Mesodermal cell (in vitro differentiated cells): ENCODE data around the gene C17orf107.

Experiments used
- H3K27ac ChIP-seq: 2 replicates; pipeline ENCODE4 v1.7.0; 2013; ENCODE audit warnings: mild to moderate bottlenecking, low read depth, low read length, moderate library complexity; ENCODE audit not compliant: severe bottlenecking
- H3K36me3 ChIP-seq: 2 replicates; pipeline ENCODE4 v1.7.1; 2013; ENCODE audit warnings: mild to moderate bottlenecking, low read length, moderate library complexity; ENCODE audit not compliant: control insufficient read depth, insufficient read depth
- H3K4me1 ChIP-seq: one replicate; pipeline ENCODE4 v1.7.1; 2013; ENCODE audit warnings: mild to moderate bottlenecking, low read length; ENCODE audit not compliant: insufficient read depth, control insufficient read depth, poor library complexity, severe bottlenecking
- H3K4me3 ChIP-seq: 2 replicates; pipeline ENCODE4 v1.7.0; 2013; ENCODE audit warnings: low read length, control low read depth, mild to moderate bottlenecking; ENCODE audit not compliant: insufficient read depth, poor library complexity, severe bottlenecking; ENCODE audit errors: extremely low read depth
- H3K9me3 ChIP-seq: 2 replicates; pipeline ENCODE4 v1.7.1; 2013; ENCODE audit warnings: mild to moderate bottlenecking, low read length, moderate library complexity; ENCODE audit not compliant: control insufficient read depth
- WGBS, 2 experiments: methylation state at CpG; one replicate each; pipeline ENCODE4 v1.1.5; 2013; ENCODE audit warnings: missing lambda C conversion rate in 2 of 2; ENCODE audit not compliant: insufficient coverage in 2 of 2; 5-methylcytosine and 5-hydroxymethylcytosine counted together

The C17orf107 gene

DNA sequence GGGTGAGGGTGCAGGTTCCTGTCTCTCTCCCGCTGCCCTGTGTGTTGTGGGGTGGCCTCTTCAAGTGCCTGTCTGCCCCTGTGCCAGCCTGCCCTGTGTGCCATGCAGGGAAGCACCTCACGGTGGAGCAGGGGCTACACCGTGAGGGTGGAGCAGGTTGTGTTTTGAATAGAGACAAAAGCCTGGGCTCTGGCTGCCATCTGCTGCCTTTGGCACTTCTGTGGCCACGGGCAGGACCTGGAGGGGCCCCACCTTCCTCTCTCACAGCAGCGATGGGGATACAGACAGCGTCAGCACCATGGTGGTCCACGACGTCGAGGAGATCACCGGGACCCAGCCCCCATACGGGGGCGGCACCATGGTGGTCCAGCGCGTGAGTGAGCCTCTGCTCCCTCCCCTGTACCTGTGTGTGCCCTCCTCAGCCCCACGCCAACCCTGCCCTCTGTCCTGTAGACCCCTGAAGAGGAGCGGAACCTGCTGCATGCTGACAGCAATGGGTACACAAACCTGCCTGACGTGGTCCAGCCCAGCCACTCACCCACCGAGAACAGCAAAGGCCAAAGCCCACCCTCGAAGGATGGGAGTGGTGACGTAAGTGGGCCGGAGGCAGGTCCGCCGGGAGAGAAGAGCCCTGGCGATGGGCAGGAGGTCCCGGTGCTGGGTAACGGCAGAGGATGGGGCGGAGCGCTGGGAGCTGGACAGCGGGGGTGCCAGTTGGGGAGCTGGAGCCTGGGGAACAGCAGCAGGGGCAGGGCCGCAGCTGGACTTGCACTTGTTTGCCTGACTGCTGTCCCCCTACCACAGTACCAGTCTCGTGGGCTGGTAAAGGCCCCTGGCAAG is 5.4 kb upstream of the C17orf107 start:
- no peak overlapping the region for H3K4me3 ChIP-seq

DNA sequence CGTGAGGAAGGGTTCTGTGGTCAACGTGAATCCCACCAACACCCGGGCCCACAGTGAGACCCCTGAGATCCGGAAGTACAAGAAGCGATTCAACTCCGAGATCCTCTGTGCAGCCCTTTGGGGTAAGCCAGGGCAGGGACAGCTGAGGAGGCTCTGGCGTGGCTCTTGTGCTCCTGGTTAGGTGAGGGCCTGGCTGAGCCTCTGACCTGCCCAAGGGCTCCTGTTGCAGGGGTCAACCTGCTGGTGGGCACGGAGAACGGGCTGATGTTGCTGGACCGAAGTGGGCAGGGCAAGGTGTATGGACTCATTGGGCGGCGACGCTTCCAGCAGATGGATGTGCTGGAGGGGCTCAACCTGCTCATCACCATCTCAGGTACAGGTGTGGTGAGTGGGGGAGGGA is 4.2 kb upstream of the C17orf107 start:
- H3K27ac ChIP-seq: no peak overlapping the region
- H3K4me1 ChIP-seq: no peaks in the 10 kb centered on the region
- no peak overlapping the region for H3K4me3 ChIP-seq
- no peaks in the 10 kb centered on the region for H3K9me3 ChIP-seq
- H3K36me3 ChIP-seq: peaks cover 88% of the 10 kb centered on the region
- WGBS, 2 experiments: 98% methylated on average over 9 to 11 of the region's 13 CpGs

More for the DNA sequence above, 5.4 kb upstream of the C17orf107 start:
- Histone ChIP-seq H3K9me3 (no peaks in the 10 kb centered on the region), H3K4me1 (no peaks in the 10 kb centered on the region), H3K27ac (no peak overlapping the region), H3K36me3 (peaks cover 79% of the 10 kb centered on the region)
- WGBS, 2 experiments: 92 to 97% methylated on average over 30 of the region's 31 CpGs

DNA sequence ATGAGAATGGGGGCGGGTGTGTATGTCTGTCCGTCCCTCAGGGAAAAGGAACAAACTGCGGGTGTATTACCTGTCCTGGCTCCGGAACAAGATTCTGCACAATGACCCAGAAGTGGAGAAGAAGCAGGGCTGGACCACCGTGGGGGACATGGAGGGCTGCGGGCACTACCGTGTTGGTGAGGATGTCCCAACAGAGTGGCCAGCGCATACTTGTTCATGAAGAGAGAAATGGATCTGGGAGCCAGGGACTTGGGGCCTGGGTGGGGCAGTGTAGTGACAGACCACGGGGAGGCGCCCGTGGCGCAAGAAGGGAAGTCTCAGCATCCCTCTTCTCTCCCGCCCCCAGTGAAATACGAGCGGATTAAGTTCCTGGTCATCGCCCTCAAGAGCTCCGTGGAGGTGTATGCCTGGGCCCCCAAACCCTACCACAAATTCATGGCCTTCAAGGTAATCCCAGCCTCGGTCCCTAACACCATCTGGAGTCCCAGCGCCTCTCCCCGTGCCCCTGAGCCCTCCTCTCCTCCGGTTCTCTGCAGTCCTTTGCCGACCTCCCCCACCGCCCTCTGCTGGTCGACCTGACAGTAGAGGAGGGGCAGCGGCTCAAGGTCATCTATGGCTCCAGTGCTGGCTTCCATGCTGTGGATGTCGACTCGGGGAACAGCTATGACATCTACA is 3.5 kb upstream of the C17orf107 start:
- 87% methylated on average over 20 to 25 of the region's 27 CpGs for WGBS, 2 experiments
- no peak overlapping the region for H3K27ac ChIP-seq
- H3K4me3 ChIP-seq: no peak overlapping the region
- H3K4me1 ChIP-seq: no peaks in the 10 kb centered on the region
- peaks cover 89% of the 10 kb centered on the region for H3K36me3 ChIP-seq
- peaks cover 2% of the 10 kb centered on the region for H3K9me3 ChIP-seq

DNA sequence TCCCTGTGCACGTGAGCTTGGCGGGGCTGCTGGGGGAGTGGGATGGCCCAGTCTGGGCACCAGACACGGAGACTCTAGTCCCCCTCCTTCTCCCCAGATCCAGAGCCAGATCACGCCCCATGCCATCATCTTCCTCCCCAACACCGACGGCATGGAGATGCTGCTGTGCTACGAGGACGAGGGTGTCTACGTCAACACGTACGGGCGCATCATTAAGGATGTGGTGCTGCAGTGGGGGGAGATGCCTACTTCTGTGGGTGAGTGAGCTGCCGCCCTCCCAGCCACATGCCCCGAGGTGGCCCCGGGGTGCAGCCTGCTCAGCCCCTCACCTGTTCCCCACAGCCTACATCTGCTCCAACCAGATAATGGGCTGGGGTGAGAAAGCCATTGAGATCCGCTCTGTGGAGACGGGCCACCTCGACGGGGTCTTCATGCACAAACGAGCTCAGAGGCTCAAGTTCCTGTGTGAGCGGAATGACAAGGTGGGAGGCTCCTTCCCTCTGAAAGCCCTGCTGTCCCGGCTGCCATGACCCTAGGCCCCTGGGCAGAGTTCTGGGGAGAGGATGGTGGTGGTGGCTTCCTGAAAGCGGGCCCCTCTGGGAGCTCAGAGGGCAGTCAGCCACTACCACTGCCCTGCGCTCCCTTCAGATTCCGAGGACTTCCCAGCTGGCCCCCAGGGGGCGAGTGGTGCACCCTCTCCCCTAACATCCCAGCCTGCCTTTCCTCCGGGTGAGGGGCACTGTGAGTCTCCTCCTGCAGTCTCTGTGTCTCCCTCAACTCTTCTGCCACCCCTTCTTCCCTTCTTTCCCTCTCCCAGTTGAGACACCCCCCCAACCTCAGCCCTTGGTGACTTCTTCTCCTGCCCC is 2.8 kb upstream of the C17orf107 start:
- no peaks in the 10 kb centered on the region for H3K4me1 ChIP-seq
- WGBS, 2 experiments: 94 to 98% methylated on average over 18 to 24 of the region's 27 CpGs
- H3K9me3 ChIP-seq: peaks cover 4% of the 10 kb centered on the region
- no peak overlapping the region for H3K27ac ChIP-seq
- H3K36me3 ChIP-seq: peaks cover 86% of the 10 kb centered on the region
- no peak overlapping the region for H3K4me3 ChIP-seq

DNA sequence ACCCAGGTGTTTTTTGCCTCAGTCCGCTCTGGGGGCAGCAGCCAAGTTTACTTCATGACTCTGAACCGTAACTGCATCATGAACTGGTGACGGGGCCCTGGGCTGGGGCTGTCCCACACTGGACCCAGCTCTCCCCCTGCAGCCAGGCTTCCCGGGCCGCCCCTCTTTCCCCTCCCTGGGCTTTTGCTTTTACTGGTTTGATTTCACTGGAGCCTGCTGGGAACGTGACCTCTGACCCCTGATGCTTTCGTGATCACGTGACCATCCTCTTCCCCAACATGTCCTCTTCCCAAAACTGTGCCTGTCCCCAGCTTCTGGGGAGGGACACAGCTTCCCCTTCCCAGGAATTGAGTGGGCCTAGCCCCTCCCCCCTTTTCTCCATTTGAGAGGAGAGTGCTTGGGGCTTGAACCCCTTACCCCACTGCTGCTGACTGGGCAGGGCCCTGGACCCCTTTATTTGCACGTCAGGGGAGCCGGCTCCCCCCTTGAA is 2.1 kb upstream of the C17orf107 start:
- Histone ChIP-seq H3K4me1 (no peaks in the 10 kb centered on the region), H3K36me3 (peaks cover 79% of the 10 kb centered on the region), H3K4me3 (no peak overlapping the region), H3K27ac (no peak overlapping the region), H3K9me3 (peaks cover 4% of the 10 kb centered on the region)
- 88 to 97% methylated on average over 5 to 9 of the region's 10 CpGs for WGBS, 2 experiments

DNA sequence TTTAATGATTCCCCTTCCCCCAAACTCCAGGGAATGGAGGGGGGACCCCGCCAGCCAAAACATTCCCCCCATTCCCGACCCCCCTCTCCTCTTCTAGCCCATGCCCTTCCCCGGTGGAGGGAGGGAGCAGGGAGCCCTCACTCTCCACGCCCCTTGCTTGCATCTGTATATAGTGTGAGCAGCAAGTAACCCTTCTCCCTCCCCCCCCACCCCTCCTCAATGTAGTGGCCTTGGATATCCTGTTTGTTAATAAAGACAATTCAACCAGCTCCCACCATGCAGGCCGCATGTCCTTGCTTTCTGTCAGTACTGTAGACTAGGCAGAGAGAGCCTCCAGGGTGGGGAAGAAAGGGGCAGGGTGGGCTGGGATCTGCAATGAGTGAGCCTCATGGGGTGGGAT is 1.6 kb upstream of the C17orf107 start:
- no peak overlapping the region for H3K27ac ChIP-seq
- no peak overlapping the region for H3K4me3 ChIP-seq
- peaks cover 4% of the 10 kb centered on the region for H3K9me3 ChIP-seq
- WGBS, 2 experiments: no CpG with 5 or more reads among the region's 5 CpGs
- peaks cover 74% of the 10 kb centered on the region for H3K36me3 ChIP-seq
- no peaks in the 10 kb centered on the region for H3K4me1 ChIP-seq

DNA sequence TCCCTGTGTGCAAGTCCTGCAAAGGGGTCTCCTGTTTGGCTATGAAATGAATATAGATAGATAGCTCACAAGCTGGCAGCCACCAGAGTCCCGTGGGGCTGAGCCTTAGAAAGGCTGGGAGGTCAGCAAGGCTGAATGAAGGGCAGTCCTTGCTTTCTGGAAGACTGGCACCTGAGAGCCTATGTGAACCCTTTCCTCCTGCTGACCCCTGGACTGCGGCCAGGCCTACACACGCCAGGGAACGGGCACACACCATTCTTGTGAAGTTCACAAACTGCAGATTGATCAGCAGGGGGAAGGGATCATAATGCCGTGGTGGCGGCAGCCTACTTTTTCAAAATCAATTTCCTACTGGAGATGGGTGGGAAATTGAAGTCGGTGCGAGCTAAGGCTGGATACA is 985 bp upstream of the C17orf107 start:
- Histone ChIP-seq H3K27ac (no peak overlapping the region), H3K9me3 (peaks cover 4% of the 10 kb centered on the region), H3K4me1 (no peaks in the 10 kb centered on the region), H3K36me3 (peaks cover 68% of the 10 kb centered on the region), H3K4me3 (no peak overlapping the region)
- WGBS, 2 experiments: 94% methylated on average over 5 to 8 of the region's 8 CpGs

DNA sequence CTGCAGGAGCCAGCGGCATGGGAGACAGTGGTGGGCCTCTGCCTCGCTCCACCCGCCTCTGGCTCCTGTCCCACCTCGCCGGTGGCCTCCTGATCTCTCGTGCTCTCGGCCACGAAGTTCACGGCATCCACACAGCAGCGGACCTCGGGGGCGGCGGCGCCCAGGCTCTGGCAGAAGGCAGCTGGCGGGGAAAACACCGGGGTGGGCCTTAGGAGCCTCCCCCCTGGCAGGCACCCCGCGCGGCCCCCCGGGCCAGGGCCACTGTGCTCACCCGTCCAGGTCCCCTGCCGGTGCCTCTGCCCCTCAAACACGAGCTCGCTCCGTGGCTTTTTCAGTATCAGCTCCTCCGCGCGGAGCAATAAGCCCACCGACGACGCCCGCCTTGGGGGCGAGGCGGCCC is 409 bp upstream of the C17orf107 start:
- Histone ChIP-seq H3K9me3 (peaks cover 4% of the 10 kb centered on the region), H3K36me3 (peaks cover 62% of the 10 kb centered on the region), H3K4me3 (no peak overlapping the region), H3K27ac (no peak overlapping the region), H3K4me1 (no peaks in the 10 kb centered on the region)
- WGBS, 2 experiments: 90% methylated on average over 26 to 34 of the region's 34 CpGs

DNA sequence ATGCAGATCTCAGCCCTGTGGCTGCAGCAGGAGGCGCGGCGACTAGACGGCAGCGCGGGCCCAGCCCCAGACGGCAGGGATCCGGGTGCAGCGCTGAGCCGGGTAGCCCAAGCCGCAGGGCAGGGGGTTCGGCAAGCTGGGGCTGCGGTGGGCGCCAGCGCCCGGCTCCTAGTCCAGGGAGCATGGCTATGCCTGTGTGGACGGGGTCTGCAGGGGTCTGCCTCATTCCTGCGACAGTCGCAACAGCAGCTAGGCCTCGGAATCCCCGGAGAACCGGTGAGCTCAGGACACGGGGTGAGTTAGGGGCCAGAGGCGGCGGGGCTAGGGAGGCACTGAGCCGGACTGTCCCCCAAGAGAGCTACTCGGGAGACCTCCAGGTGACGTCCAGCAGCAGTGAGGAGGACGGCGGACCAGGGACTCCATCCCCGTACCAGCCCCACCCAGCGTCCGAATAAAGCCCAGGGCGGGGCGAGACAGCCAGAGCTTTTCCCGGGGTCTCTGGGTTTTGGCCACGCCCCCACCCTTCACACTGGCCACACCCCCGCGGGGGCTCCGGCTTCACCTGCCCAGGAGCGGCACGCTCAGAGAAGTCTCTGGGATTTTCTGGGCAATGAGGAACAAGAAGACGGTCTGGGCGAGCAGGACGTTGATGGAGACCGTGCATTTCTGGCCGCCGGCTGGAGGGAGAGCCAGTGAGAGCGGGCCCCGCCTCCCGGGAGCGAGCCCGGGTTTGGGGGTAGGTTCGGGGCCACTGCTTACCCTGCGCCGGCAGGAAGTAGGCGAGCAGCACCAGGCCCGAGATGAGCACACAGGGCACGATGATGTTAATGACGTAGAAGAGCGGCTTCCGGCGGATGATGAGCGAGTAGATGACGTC is 1.1 kb downstream of the C17orf107 start:
- 92 to 95% methylated on average over 61 to 65 of the region's 65 CpGs for WGBS, 2 experiments
- H3K4me3 ChIP-seq: no peak overlapping the region
- H3K27ac ChIP-seq: no peak overlapping the region

More for the DNA sequence above, 1.1 kb downstream of the C17orf107 start:
- Histone ChIP-seq H3K4me1 (no peaks in the 10 kb centered on the region), H3K36me3 (peaks cover 48% of the 10 kb centered on the region), H3K9me3 (peaks cover 4% of the 10 kb centered on the region)
